Testis (tissue), 3 donors: Measurements from ENCODE around the gene KCNN3. TPM values are rescaled to one million over a fixed set of nuclear protein-coding genes. Genes with fewer than 3 reads are reported as not detected.

Experiments used
- DNase-seq: peaks from one replicate; pipeline ENCODE4 v3.0.0-alpha.2; 2019
- H3K27ac ChIP-seq, 2 donors: fragments of 200-600 bp; sonication (generic); one replicate each; pipeline ENCODE4 v1.5.1; 2019
- H3K27me3 ChIP-seq: fragments of 200-600 bp; sonication (generic); one replicate; pipeline ENCODE4 v1.5.1; 2019
- H3K36me3 ChIP-seq: fragments of 200-600 bp; sonication (generic); one replicate; pipeline ENCODE4 v1.5.1; 2017; ENCODE audit warnings: low read depth; ENCODE audit errors: missing control alignments
- H3K4me1 ChIP-seq: fragments of 200-600 bp; sonication (generic); one replicate; pipeline ENCODE4 v1.5.1; 2019
- H3K4me3 ChIP-seq, 2 donors: fragments of 200-600 bp; sonication (generic); one replicate each; pipeline ENCODE4 v1.5.1; 2017 to 2019
- H3K9me3 ChIP-seq: fragments of 200-600 bp; sonication (generic); one replicate; pipeline ENCODE4 v1.5.1; 2017
- CTCF ChIP-seq, 3 experiments: fragments of 450-650 bp in 2 of 3; fragments of 200-600 bp in 1 of 3; sonication (generic) in 1 of 3; IDR thresholded peaks; one replicate each; pipeline ENCODE4 v1.5.1; 2016 to 2019; ENCODE audit warnings: antibody characterized with exemption in 3 of 3, mild to moderate bottlenecking in 2 of 3, moderate library complexity in 1 of 3
- POLR2A ChIP-seq: fragments of 450-650 bp; IDR thresholded peaks from one replicate; pipeline ENCODE4 v1.6.1; 2017; ENCODE audit warnings: antibody characterized with exemption, mild to moderate bottlenecking, moderate library complexity
- WGBS, 2 donors: methylation state at CpG; one replicate each; pipeline ENCODE4 v1.1.5; 2018; 5-methylcytosine and 5-hydroxymethylcytosine counted together
- intact Hi-C: fragments of 100-400 bp; cut with DNase I; formaldehyde crosslinking; loops from one replicate; pipeline ENCODE4 v1.15.1; 2023; ENCODE audit warnings: low total_unique reads
- polyA plus RNA-seq: library from polyadenylated mRNA; stranded (reverse); fragments of 350-450 nt; fragmentation: Illumina TruSeq; extraction: RNeasy Lipid Tissue Mini Kit (QIAGEN cat#74804); gene quantifications from one replicate; pipeline ENCODE4 v1.2.3, GENCODE V29; 2014; ENCODE audit warnings: low read depth, low replicate concordance; ENCODE audit not compliant: insufficient read depth
- total RNA-seq, 2 donors: library from RNA; depleted of rRNA; stranded (reverse); fragments of >200 nt; gene quantifications; one replicate each; pipeline ENCODE4 v1.2.3, GENCODE V29; 2016

The KCNN3 gene
- total and polyA plus RNA-seq, 3 donors from 2014 or later, result 0.24 to 0.78 (median 0.56) TPM

- TF ChIP-seq POLR2A, result no peak
- TF ChIP-seq CTCF (IDR thresholded peaks at IDR 0.05), result no peak
- H3K27ac ChIP-seq, result no peak overlapping the region
- no peaks in the 10 kb centered on the region for H3K27me3 ChIP-seq
- no peak for DNase-seq
- no peak overlapping the region for H3K4me3 ChIP-seq
- 81 to 88% methylated on average over 10 of the region's 10 CpGs for WGBS, 2 donors
- intact Hi-C loops, result no loop called here
- H3K4me1 ChIP-seq, result peaks cover 5% of the 10 kb centered on the region
- no peaks in the 10 kb centered on the region for H3K36me3 ChIP-seq
- no peaks in the 10 kb centered on the region for H3K9me3 ChIP-seq
Measured at GRCh38 chr1:154881820-154882535, 11.9 kb upstream of the KCNN3 start.

DNA sequence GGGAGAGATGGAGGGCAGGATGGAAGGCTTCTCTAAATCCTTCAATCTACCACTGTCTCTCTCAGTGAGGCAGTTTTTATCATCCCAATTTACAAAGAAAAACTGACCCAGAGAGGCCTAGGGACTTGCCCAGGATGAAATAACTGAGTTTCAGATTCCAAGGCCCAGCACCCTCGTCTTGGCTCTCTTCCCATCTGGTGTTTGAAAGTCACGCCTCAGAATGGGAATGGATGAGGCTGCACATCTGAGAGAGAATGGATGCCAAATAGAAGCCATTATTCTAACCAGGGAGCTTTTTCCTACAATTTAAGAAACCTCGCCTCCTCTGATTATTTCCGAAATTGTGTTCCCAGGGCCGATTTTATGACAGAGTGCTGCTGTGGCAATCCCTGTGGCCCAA lies 10.6 kb upstream of the KCNN3 start:
- Histone ChIP-seq H3K27ac (no peak overlapping the region), H3K9me3 (no peaks in the 10 kb centered on the region), H3K27me3 (no peaks in the 10 kb centered on the region), H3K4me1 (peaks cover 5% of the 10 kb centered on the region), H3K36me3 (no peaks in the 10 kb centered on the region), H3K4me3 (no peak overlapping the region)
- DNase-seq, result no peak
- intact Hi-C loops, result no loop called here
- 73 to 80% methylated on average over 5 of the region's 5 CpGs for WGBS, 2 donors
- TF ChIP-seq POLR2A (no peak), CTCF (IDR thresholded peaks at IDR 0.05) (no peak)

- intact Hi-C loops, result loop anchor here (10.0 kb wide), 1 partner anchor 314 kb away; the partner anchor contains the start of gene CHRNB2
- no peak overlapping the region for H3K4me3 ChIP-seq
- no peaks in the 10 kb centered on the region for H3K9me3 ChIP-seq
- H3K36me3 ChIP-seq, result no peaks in the 10 kb centered on the region
- 59% methylated on average over 15 to 16 of the region's 16 CpGs for WGBS, 2 donors
- H3K27me3 ChIP-seq, result no peaks in the 10 kb centered on the region
- no peak overlapping the region for H3K27ac ChIP-seq
- TF ChIP-seq POLR2A (no peak), CTCF (IDR thresholded peaks at IDR 0.05) (no peak)
- DNase-seq, result no peak
- no peaks in the 10 kb centered on the region for H3K4me1 ChIP-seq
Measured at GRCh38 chr1:154879038-154879421, 8.9 kb upstream of the KCNN3 start.

- H3K36me3 ChIP-seq, result no peaks in the 10 kb centered on the region
- H3K9me3 ChIP-seq, result no peaks in the 10 kb centered on the region
- no peak overlapping the region for H3K4me3 ChIP-seq
- H3K27me3 ChIP-seq, result no peaks in the 10 kb centered on the region
- TF ChIP-seq CTCF (IDR thresholded peaks at IDR 0.05) (peak; percentile 71 to 86 (median 80)), POLR2A (no peak)
- DNase-seq, result peak; percentile 90
- WGBS, 2 donors, result 17 to 37% methylated on average over 7 to 20 of the region's 20 CpGs
- intact Hi-C loops, result loop anchor here (10.0 kb wide), 1 partner anchor 314 kb away; the partner anchor contains the start of gene CHRNB2
- H3K4me1 ChIP-seq, result no peaks in the 10 kb centered on the region
- H3K27ac ChIP-seq, result no peak overlapping the region
Measured at GRCh38 chr1:154878371-154879037, 8.4 kb upstream of the KCNN3 start.
